HG03460 (cell line): ENCODE data around the gene EIPR1.

ENCODE experiments used
- ATAC-seq: cut with Tn5 transposase; IDR thresholded peaks from one replicate; pipeline ENCODE4 v1.9.1; 2021; ENCODE audit not compliant: unreplicated experiment

EIPR1 gene

GRCh38 chr2:3325458-3326181 lies 52.0 kb downstream of the EIPR1 start:
- no peak for ATAC-seq

- no peak for ATAC-seq
These were observed 53.0 kb downstream of the EIPR1 start for GRCh38 chr2:3324404-3325281.

- ATAC-seq, result no peak
These were observed 53.6 kb downstream of the EIPR1 start for GRCh38 chr2:3324036-3324386.

GRCh38 chr2:3323360-3324035 lies 54.1 kb downstream of the EIPR1 start:
- no peak for ATAC-seq

GRCh38 chr2:3322311-3322970 lies 55.2 kb downstream of the EIPR1 start:
- no peak for ATAC-seq

GRCh38 chr2:3321825-3322224 lies 55.8 kb downstream of the EIPR1 start:
- no peak for ATAC-seq

GRCh38 chr2:3320910-3321605 lies 56.6 kb downstream of the EIPR1 start:
- no peak for ATAC-seq

GRCh38 chr2:3319745-3320566 lies 57.7 kb downstream of the EIPR1 start:
- no peak for ATAC-seq

- no peak for ATAC-seq
These were observed 58.5 kb downstream of the EIPR1 start for GRCh38 chr2:3319134-3319533.

GRCh38 chr2:3317871-3318590 lies 59.6 kb downstream of the EIPR1 start:
- no peak for ATAC-seq

- ATAC-seq, result no peak
These were observed 60.3 kb downstream of the EIPR1 start for GRCh38 chr2:3317277-3317685.

GRCh38 chr2:3316456-3317276 lies 61.0 kb downstream of the EIPR1 start:
- no peak for ATAC-seq

GRCh38 chr2:3314626-3315025 lies 63.0 kb downstream of the EIPR1 start:
- ATAC-seq, result no peak

GRCh38 chr2:3313781-3314375 lies 63.7 kb downstream of the EIPR1 start:
- ATAC-seq, result no peak

GRCh38 chr2:3312576-3313345 lies 64.9 kb downstream of the EIPR1 start:
- no peak for ATAC-seq

GRCh38 chr2:3311601-3312000 lies 66.0 kb downstream of the EIPR1 start:
- ATAC-seq, result no peak
